Transverse colon (tissue), 3 donors: ENCODE measurements around the gene HPSE2.

Experiments
- CTCF ChIP-seq, 5 experiments: fragments of 200-600 bp in 3 of 5; fragments of 450-650 bp in 2 of 5; sonication (generic) in 3 of 5; IDR thresholded peaks; 1 replicate in 2 of 5; 2 replicates in 3 of 5; pipeline ENCODE4 v1.5.1; 2016 to 2017; ENCODE audit warnings: antibody characterized with exemption in 5 of 5, inconsistent platforms in 3 of 5, mild to moderate bottlenecking in 2 of 5, moderate library complexity in 1 of 5
- EP300 ChIP-seq: sonication (generic); formaldehyde crosslinking; IDR thresholded peaks from one replicate; pipeline ENCODE4 v1.6.1; 2017; ENCODE audit warnings: antibody characterized with exemption, low read depth
- POLR2A ChIP-seq: fragments of 450-650 bp; IDR thresholded peaks from one replicate; pipeline ENCODE4 v1.6.1; 2016; ENCODE audit warnings: antibody characterized with exemption, mild to moderate bottlenecking, moderate library complexity

- TF ChIP-seq POLR2A (no peak), CTCF (IDR thresholded peaks at IDR 0.05) (no peak), EP300 (no peak)
These were observed 697.2 kb downstream of the HPSE2 start for GRCh38 chr10:98538472-98538871.
